ENCODE data around the gene TRPM6. TPM values are rescaled to one million over a fixed set of nuclear protein-coding genes. Genes with fewer than 3 reads are reported as not detected.
"Not testable (repeated sequence)": the region's sequence is repeated elsewhere in the genome, so short reads cannot be mapped to it uniquely, and the experiment has no call there.

The TRPM6 gene
- total and polyA plus RNA-seq, 12 donors = under 0.01 to 0.43 (median 0.19) TPM

GRCh38 chr9:74855072-74855471, 32.6 kb downstream of the TRPM6 start:
- 80 to 89% (median 82%) methylated on average over 6 of the region's 6 CpGs for WGBS, 4 donors
- Histone ChIP-seq H3K27ac (no peak overlapping the region), H3K9me3 (replicated peaks in 1 of 3) (no peaks in the 10 kb centered on the region), H3K4me3 (no peak overlapping the region), H3K27me3 (no peaks in the 10 kb centered on the region), H3K36me3 (replicated peaks in 1 of 2) (no peaks in the 10 kb centered on the region), H3K4me1 (replicated peaks in 1 of 2) (no peaks in the 10 kb centered on the region)
- TF ChIP-seq POLR2A (IDR thresholded peaks at IDR 0.05) = no peak
- no peak for TF ChIP-seq CTCF (IDR thresholded peaks at IDR 0.05)
- DNase-seq = no peak
- intact Hi-C loops (cut with DNase I) = no loop called here

DNA sequence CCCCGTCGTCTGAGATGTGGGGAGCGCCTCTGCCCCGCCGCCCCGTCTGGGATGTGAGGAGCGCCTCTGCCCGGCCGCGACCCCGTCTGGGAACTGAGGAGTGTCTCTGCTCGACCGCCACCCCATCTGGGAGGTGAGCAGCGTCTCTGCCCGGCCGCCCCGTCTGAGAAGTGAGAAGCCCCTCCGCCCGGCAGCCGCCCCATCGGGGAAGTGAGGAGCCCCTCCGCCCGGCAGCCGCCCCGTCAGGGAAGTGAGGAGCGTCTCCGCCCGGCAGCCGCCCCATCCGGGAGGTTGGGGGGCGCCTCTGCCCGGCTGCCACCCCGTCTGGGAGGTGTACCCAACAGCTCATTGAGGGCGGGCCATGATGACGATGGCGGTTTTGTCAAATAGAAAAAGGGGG, 34.7 kb downstream of the TRPM6 start:
- H3K27me3 ChIP-seq; H3K36me3 ChIP-seq (replicated peaks in 1 of 2); H3K4me1 ChIP-seq (replicated peaks in 1 of 2); H3K27ac ChIP-seq; H3K4me3 ChIP-seq; intact Hi-C loops (cut with DNase I); DNase-seq; H3K9me3 ChIP-seq (replicated peaks in 1 of 3): not testable (repeated sequence)
- 94 to 97% (median 95%) methylated on average over 10 to 36 of the region's 36 CpGs for WGBS, 4 donors

GRCh38 chr9:74848153-74848525, 39.6 kb downstream of the TRPM6 start:
- no peaks in the 10 kb centered on the region for H3K4me1 ChIP-seq (replicated peaks in 1 of 2)
- WGBS, 4 donors = 56 to 72% (median 62%) methylated on average over 4 of the region's 4 CpGs
- no peak overlapping the region for H3K4me3 ChIP-seq
- H3K27me3 ChIP-seq = no peaks in the 10 kb centered on the region
- H3K27ac ChIP-seq = no peak overlapping the region
- no peak for TF ChIP-seq CTCF (IDR thresholded peaks at IDR 0.05)
- TF ChIP-seq POLR2A (IDR thresholded peaks at IDR 0.05) = no peak
- no peaks in the 10 kb centered on the region for H3K9me3 ChIP-seq (replicated peaks in 1 of 3)
- no peak for DNase-seq
- intact Hi-C loops (cut with DNase I) = no loop called here
- no peaks in the 10 kb centered on the region for H3K36me3 ChIP-seq (replicated peaks in 1 of 2)

- Histone ChIP-seq H3K36me3 (replicated peaks in 1 of 2) (no peaks in the 10 kb centered on the region), H3K4me3 (no peak overlapping the region), H3K9me3 (replicated peaks in 1 of 3) (no peaks in the 10 kb centered on the region), H3K27me3 (no peaks in the 10 kb centered on the region), H3K27ac (no peak overlapping the region), H3K4me1 (replicated peaks in 1 of 2) (no peaks in the 10 kb centered on the region)
- TF ChIP-seq CTCF (IDR thresholded peaks at IDR 0.05) (no peak), POLR2A (IDR thresholded peaks at IDR 0.05) (no peak)
- WGBS, 4 donors = 82 to 87% (median 84%) methylated on average over 5 of the region's 5 CpGs
- intact Hi-C loops (cut with DNase I) = no loop called here
- DNase-seq = no peak
Measured at GRCh38 chr9:74847478-74848152, 40.1 kb downstream of the TRPM6 start.

DNA sequence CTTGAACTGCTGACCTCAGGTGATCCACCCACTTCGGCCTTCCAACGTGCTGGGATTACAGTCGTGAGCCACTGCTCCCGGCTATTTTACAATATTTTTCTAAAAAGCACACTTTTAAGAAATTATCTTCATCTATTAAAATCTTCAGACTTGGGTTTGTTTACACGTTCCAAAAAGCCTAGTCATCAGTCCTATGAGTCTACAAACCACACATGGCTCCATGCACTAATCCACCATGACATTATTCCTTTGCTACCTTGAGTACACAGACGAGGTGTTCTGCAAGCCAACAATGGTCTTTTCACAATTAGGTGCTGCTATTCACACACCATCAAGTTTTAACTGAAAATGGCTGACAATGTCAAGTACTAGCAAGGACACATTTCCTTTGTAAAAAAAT, 41.0 kb downstream of the TRPM6 start:
- no peaks in the 10 kb centered on the region for H3K36me3 ChIP-seq (replicated peaks in 1 of 2)
- H3K4me3 ChIP-seq = no peak overlapping the region
- no peaks in the 10 kb centered on the region for H3K9me3 ChIP-seq (replicated peaks in 1 of 3)
- intact Hi-C loops (cut with DNase I) = no loop called here
- no peak for DNase-seq
- no peaks in the 10 kb centered on the region for H3K27me3 ChIP-seq
- H3K4me1 ChIP-seq (replicated peaks in 1 of 2) = no peaks in the 10 kb centered on the region
- WGBS, 4 donors = 70 to 77% (median 75%) methylated on average over 6 of the region's 6 CpGs
- no peak overlapping the region for H3K27ac ChIP-seq
- TF ChIP-seq POLR2A (IDR thresholded peaks at IDR 0.05) (no peak), CTCF (IDR thresholded peaks at IDR 0.05) (no peak)
